HCT116 (cell line): ENCODE measurements around the gene WDR19. TPM values are rescaled to one million over a fixed set of nuclear protein-coding genes. Genes with fewer than 3 reads are reported as not detected.

Experiments
- ATAC-seq: fragments of 200-7000 bp; cut with Tn5 transposase; 2 replicates; pipeline ENCODE4 v1.9.1; 2020; ENCODE audit warnings: mild to moderate bottlenecking, moderate library complexity
- BruUV-seq: library from RNA; stranded (reverse); fragments of 400-500 nt; replicated peaks from 2 replicates; lab custom pipeline; 2021; lab: Mats Ljungman, UMichigan
- CTCF ChIA-PET: fragments of 300-600 bp; sonication (Branson Sonifier 250); formaldehyde crosslinking; loops from one replicate; lab custom pipeline; 2021; ENCODE audit warnings: antibody characterized with exemption; lab: Charles Lee
- POLR2A ChIA-PET: fragments of 300-600, 350-600 bp; sonication (Branson Sonifier 250); formaldehyde crosslinking; loops from one replicate; lab custom pipeline; 2021; ENCODE audit warnings: antibody characterized with exemption; lab: Charles Lee
- RAD21 ChIA-PET, 2 experiments: fragments of 300-600 bp; sonication (Branson Sonifier 250); formaldehyde crosslinking; loops; one replicate each; lab custom pipeline; 2023; ENCODE audit warnings: low total read pairs in 2 of 2; ENCODE audit not compliant: uncharacterized antibody in 2 of 2, unreplicated experiment in 2 of 2, low non-redundant PET in 1 of 2; lab: Charles Lee
- DNase-seq: peaks from one replicate; pipeline ENCODE4 v3.0.0-alpha.2; 2010; ENCODE audit warnings: low read depth, low spot score
- H2AFZ ChIP-seq: fragments of 200-600 bp; shearing (Covaris generic), sonication (generic); 2 replicates; pipeline ENCODE4 v1.6.1; 2017; ENCODE audit warnings: low read depth, mixed run types, mixed read lengths, antibody characterized with exemption, low read length; ENCODE audit not compliant: poor library complexity, severe bottlenecking
- H3K27ac ChIP-seq: 2 replicates; pipeline ENCODE4 v1.5.1; 2012; ENCODE audit warnings: low read depth, low read length
- H3K27me3 ChIP-seq: fragments of 200-600 bp; sonication (generic); 2 replicates; pipeline ENCODE4 v1.6.1; 2016; ENCODE audit warnings: mixed run types, low read length, mixed read lengths; ENCODE audit not compliant: insufficient read depth
- H3K36me3 ChIP-seq, 2 experiments: fragments of 200-500 bp in 1 of 2; fragments of 200-600 bp in 1 of 2; sonication (Bioruptor generic) in 1 of 2; sonication (generic) in 1 of 2; 2 replicates each; pipeline versions ENCODE4 v1.5.1 to v1.6.1; 2014 to 2016; ENCODE audit warnings: low read length in 2 of 2, inconsistent platforms in 1 of 2, mixed read lengths in 1 of 2, mixed run types in 1 of 2; ENCODE audit not compliant: insufficient read depth in 2 of 2, control insufficient read depth in 1 of 2
- H3K4me1 ChIP-seq, 2 experiments: fragments of 200-600 bp in 1 of 2; sonication (generic) in 1 of 2; 2 replicates each; pipeline versions ENCODE4 v1.5.1 to v1.6.1; 2012 to 2017; ENCODE audit warnings: low read length in 2 of 2, inconsistent platforms in 1 of 2, mild to moderate bottlenecking in 1 of 2, mixed read lengths in 1 of 2, mixed run types in 1 of 2, moderate library complexity in 1 of 2; ENCODE audit not compliant: insufficient read depth in 2 of 2, control insufficient read depth in 1 of 2
- H3K4me2 ChIP-seq: fragments of 200-600 bp; sonication (generic); 2 replicates; pipeline ENCODE4 v1.6.1; 2017; ENCODE audit warnings: mixed run types, low read length, mixed read lengths
- H3K4me3 ChIP-seq, 2 experiments: fragments of 200-600 bp in 1 of 2; sonication (generic) in 1 of 2; replicated peaks in 1 of 2; 2 replicates each; pipeline ENCODE4 v1.5.1; 2011 to 2016; ENCODE audit warnings: low read length in 2 of 2, control low read depth in 1 of 2, low read depth in 1 of 2, mild to moderate bottlenecking in 1 of 2, mixed read lengths in 1 of 2, mixed run types in 1 of 2
- H3K79me2 ChIP-seq: fragments of 200-600 bp; sonication (generic); 2 replicates; pipeline ENCODE4 v1.6.1; 2017; ENCODE audit warnings: mild to moderate bottlenecking, mixed run types, low read length, moderate library complexity, mixed read lengths; ENCODE audit not compliant: insufficient read depth
- H3K9ac ChIP-seq: fragments of 200-600 bp; sonication (generic); 2 replicates; pipeline ENCODE4 v1.6.1; 2016; ENCODE audit warnings: low read length, mixed read lengths
- H3K9me2 ChIP-seq: fragments of 200-600 bp; sonication (generic), shearing (Covaris generic); 2 replicates; pipeline ENCODE4 v1.6.1; 2017; ENCODE audit warnings: mixed run types, mild to moderate bottlenecking, moderate library complexity; ENCODE audit not compliant: insufficient read depth
- H3K9me3 ChIP-seq, 2 experiments: fragments of 200-500 bp in 1 of 2; fragments of 200-600 bp in 1 of 2; sonication (Bioruptor generic) in 1 of 2; sonication (generic) in 1 of 2; 2 replicates each; pipeline ENCODE4 v1.6.1; 2014 to 2017; ENCODE audit warnings: low read length in 2 of 2, mixed read lengths in 2 of 2, inconsistent platforms in 1 of 2, low read depth in 1 of 2, mild to moderate bottlenecking in 1 of 2, mixed run types in 1 of 2, moderate library complexity in 1 of 2; ENCODE audit not compliant: control insufficient read depth in 1 of 2, insufficient read depth in 1 of 2
- H4K20me1 ChIP-seq: fragments of 200-600 bp; sonication (generic), shearing (Covaris generic); 2 replicates; pipeline ENCODE4 v1.6.1; 2017; ENCODE audit warnings: mixed run types, mild to moderate bottlenecking, moderate library complexity; ENCODE audit not compliant: insufficient read depth
- CBX3 ChIP-seq: IDR thresholded peaks from 2 replicates; pipeline ENCODE4 v1.6.1; 2012; ENCODE audit warnings: low read depth
- POLR2AphosphoS5 ChIP-seq: IDR thresholded peaks from 2 replicates; pipeline ENCODE4 v1.6.1; 2011; ENCODE audit warnings: mild to moderate bottlenecking, low read depth, low read length, moderate library complexity
- SIN3A ChIP-seq: IDR thresholded peaks from 2 replicates; pipeline ENCODE4 v1.6.1; 2012; ENCODE audit warnings: low read depth
- ZFX ChIP-seq: fragments of 450-650 bp; IDR thresholded peaks from 2 replicates; pipeline ENCODE4 v1.6.1; 2017
- ZNF274 ChIP-seq: fragments of 200-500 bp; sonication (Bioruptor generic); IDR thresholded peaks from 2 replicates; pipeline ENCODE4 v1.6.1; 2014; ENCODE audit warnings: mild to moderate bottlenecking, low read depth, low read length, inconsistent platforms
- intact Hi-C: fragments of 100-400 bp; cut with micrococcal nuclease; formaldehyde crosslinking; loops from 2 replicates; pipeline ENCODE4 v1.10.0; 2022
- total RNA-seq: library from RNA; stranded (reverse); gene quantifications from one replicate; pipeline ENCODE4 v1.2.1, GENCODE V29; 2021; ENCODE audit not compliant: unreplicated experiment
- TF ChIP-seq, protein P1 (sequence below): IDR thresholded peaks from 2 replicates; pipeline ENCODE4 v1.6.1; 2011; ENCODE audit warnings: mild to moderate bottlenecking, low read length, moderate library complexity; ENCODE audit not compliant: insufficient replicate concordance; ENCODE audit errors: extremely low read depth
- TF ChIP-seq, protein P2 (sequence below), 3 experiments: fragments of 200-600 bp in 1 of 3; sonication (generic) in 1 of 3; IDR thresholded peaks in 2 of 3; conservative IDR thresholded peaks in 1 of 3; 2 replicates each; pipeline ENCODE4 v1.5.1; 2012 to 2017; ENCODE audit warnings: low read depth in 2 of 3, low read length in 2 of 3, antibody characterized with exemption in 1 of 3, borderline replicate concordance in 1 of 3, control low read depth in 1 of 3, mild to moderate bottlenecking in 1 of 3, mixed read lengths in 1 of 3, mixed run types in 1 of 3, moderate library complexity in 1 of 3; ENCODE audit not compliant: insufficient read depth in 1 of 3
- TF ChIP-seq, protein P3 (sequence below): IDR thresholded peaks from 2 replicates; pipeline ENCODE4 v1.6.1; 2012

Gene WDR19
- total RNA-seq, 1 experiment from 2014 or later: 18.8 TPM

DNA sequence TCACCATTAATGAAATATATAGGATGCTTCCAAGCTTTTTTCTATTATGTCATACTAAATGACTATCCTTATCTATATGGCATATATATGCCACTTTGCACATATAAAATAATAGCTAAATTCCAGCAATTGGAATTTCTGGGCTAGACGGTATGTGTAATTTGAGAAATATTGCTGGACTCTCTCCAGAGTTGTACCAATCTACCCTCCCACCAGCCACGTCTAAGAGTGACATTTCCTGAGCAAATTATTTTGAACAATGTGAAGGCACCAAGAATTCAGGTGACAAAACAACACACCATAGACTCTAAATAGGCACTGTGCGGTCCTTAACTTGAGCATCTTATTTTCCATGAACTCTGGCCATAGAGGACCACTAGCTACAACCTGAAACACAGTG, 121.5 kb downstream of the WDR19 start (continued):
- TF ChIP-seq, protein P1, sequence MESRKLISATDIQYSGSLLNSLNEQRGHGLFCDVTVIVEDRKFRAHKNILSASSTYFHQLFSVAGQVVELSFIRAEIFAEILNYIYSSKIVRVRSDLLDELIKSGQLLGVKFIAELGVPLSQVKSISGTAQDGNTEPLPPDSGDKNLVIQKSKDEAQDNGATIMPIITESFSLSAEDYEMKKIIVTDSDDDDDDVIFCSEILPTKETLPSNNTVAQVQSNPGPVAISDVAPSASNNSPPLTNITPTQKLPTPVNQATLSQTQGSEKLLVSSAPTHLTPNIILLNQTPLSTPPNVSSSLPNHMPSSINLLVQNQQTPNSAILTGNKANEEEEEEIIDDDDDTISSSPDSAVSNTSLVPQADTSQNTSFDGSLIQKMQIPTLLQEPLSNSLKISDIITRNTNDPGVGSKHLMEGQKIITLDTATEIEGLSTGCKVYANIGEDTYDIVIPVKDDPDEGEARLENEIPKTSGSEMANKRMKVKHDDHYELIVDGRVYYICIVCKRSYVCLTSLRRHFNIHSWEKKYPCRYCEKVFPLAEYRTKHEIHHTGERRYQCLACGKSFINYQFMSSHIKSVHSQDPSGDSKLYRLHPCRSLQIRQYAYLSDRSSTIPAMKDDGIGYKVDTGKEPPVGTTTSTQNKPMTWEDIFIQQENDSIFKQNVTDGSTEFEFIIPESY: no peak
- no peak for TF ChIP-seq CBX3

DNA sequence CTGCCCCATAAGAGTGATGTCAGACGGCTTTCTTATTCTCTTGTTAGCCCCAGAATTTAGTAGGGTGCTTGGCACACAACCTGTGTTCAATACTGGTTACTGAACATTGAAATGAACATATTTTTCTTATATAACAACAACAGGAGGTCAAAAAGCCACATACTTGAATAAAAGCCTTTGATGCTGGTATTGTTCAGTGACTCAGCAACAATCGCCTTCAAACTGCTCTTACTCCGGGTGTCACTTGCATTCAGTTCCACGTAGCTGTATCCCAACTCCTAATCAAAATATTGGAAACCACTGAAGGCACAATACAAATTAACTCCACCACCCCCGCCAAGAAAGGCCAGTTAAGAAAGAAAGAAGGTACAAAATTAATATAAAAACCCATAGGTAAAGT, 122.3 kb downstream of the WDR19 start:
- no peak overlapping the region for H3K4me2 ChIP-seq
- H3K27ac ChIP-seq: no peak overlapping the region
- H3K9me3 ChIP-seq: no peaks in the 10 kb centered on the region
- TF ChIP-seq ZFX (no peak), ZNF274 (no peak), POLR2AphosphoS5 (no peak), SIN3A (no peak)
- TF ChIP-seq, protein P2, sequence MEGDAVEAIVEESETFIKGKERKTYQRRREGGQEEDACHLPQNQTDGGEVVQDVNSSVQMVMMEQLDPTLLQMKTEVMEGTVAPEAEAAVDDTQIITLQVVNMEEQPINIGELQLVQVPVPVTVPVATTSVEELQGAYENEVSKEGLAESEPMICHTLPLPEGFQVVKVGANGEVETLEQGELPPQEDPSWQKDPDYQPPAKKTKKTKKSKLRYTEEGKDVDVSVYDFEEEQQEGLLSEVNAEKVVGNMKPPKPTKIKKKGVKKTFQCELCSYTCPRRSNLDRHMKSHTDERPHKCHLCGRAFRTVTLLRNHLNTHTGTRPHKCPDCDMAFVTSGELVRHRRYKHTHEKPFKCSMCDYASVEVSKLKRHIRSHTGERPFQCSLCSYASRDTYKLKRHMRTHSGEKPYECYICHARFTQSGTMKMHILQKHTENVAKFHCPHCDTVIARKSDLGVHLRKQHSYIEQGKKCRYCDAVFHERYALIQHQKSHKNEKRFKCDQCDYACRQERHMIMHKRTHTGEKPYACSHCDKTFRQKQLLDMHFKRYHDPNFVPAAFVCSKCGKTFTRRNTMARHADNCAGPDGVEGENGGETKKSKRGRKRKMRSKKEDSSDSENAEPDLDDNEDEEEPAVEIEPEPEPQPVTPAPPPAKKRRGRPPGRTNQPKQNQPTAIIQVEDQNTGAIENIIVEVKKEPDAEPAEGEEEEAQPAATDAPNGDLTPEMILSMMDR (IDR thresholded peaks at IDR 0.05 in 2 of 3, conservative IDR thresholded peaks at IDR 0.05 in 1 of 3; ENCODE audit: borderline replicate concordance in 1 of 3, insufficient read depth in 1 of 3, low read depth in 2 of 3, low read length in 2 of 3): no peak
- TF ChIP-seq, protein P1: no peak
- TF ChIP-seq, protein P3, sequence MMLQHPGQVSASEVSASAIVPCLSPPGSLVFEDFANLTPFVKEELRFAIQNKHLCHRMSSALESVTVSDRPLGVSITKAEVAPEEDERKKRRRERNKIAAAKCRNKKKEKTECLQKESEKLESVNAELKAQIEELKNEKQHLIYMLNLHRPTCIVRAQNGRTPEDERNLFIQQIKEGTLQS: no peak
- no TSS peak for BruUV-seq
- CTCF ChIA-PET: no interaction called here
- H2AFZ ChIP-seq: no peak overlapping the region
- no peaks in the 10 kb centered on the region for H3K9me2 ChIP-seq
- intact Hi-C loops: no loop called here
- ATAC-seq (no peak), DNase-seq (no peak)
- H3K9ac ChIP-seq: no peak overlapping the region
- RAD21 ChIA-PET: no interaction called here
- H4K20me1 ChIP-seq: no peaks in the 10 kb centered on the region
- H3K36me3 ChIP-seq: peaks cover 13 to 39% of the 10 kb centered on the region in 2 experiments; a peak in 3 of 4 replicates
- peaks cover 5% of the 10 kb centered on the region in 2 experiments; a peak in 2 of 4 replicates for H3K4me1 ChIP-seq
- no peak overlapping the region for H3K4me3 ChIP-seq
- POLR2A ChIA-PET: no interaction called here
- H3K27me3 ChIP-seq: no peaks in the 10 kb centered on the region
- H3K79me2 ChIP-seq: peaks cover 13% of the 10 kb centered on the region
